ENCODE results near the gene MYBPC2.

GRCh38 chr19:50410109-50410508 lies 22.6 kb upstream of the MYBPC2 start:
- no peak for TF ChIP-seq POLR2A (IDR thresholded peaks at IDR 0.05; ENCODE audit: low read length)
- no peak for TF ChIP-seq GATA1 (IDR thresholded peaks at IDR 0.05; ENCODE audit: low read depth, low read length)
